ENCODE results near the gene DNM2. TPM values are rescaled to one million over a fixed set of nuclear protein-coding genes. Genes with fewer than 3 reads are reported as not detected.
"Not testable (repeated sequence)": the region's sequence is repeated elsewhere in the genome, so short reads cannot be mapped to it uniquely, and the experiment has no call there.

DNM2 gene
- total RNA-seq, 1 donor = 102 TPM

DNA sequence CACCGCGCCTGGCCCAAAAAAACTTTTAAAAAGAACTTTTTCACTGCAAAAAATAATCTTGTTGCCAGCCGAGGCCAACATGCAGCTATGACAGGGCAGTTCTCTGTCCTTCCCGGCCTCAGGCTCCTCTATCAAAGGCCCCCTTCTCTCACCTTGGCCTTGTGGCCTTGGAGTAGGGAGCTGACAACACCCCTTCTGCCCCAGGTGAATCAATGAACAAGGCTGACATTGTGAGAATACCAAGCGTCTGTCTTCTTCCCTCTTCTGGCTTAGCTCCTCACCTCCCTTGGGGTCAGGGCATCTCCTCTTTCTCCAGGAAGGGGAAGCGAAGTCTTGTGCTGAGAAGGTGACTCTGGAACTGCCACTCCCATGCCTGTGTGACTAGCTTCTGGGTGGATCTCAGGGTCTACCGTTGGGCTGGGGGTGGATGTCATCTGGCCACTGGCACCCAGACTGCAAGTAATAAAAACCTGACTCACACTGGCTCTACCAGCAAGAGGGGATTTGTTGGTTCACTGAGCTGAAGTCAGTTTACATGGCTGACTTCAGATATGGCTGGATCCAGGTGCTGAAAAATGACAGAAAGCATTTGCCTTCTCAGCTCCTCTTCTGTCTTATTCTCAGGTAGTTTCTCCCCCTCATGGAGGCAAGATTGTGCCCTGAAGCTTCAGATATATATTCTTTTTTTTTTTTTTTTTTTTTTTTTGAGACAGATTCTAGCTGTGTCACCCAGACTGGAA, 136.6 kb downstream of the DNM2 start:
- no peaks in the 10 kb centered on the region for H3K36me3 ChIP-seq (ENCODE audit: insufficient read depth, low read length)
- H3K4me1 ChIP-seq (ENCODE audit: insufficient read depth, low read length) = no peaks in the 10 kb centered on the region
- H3K4me3 ChIP-seq (ENCODE audit: insufficient read depth, low read length) = no peak overlapping the region
- peak; percentile 8 for DNase-seq (ENCODE audit: insufficient read length, low spot score, missing footprints)
- no peak overlapping the region for H2AFZ ChIP-seq (ENCODE audit: low read length)
- no peak overlapping the region for H3K4me2 ChIP-seq (ENCODE audit: insufficient read depth, low read length)
- no peaks in the 10 kb centered on the region for H3K9me3 ChIP-seq (ENCODE audit: low read depth, low read length)
- H3K27me3 ChIP-seq (ENCODE audit: insufficient read depth, low read length) = no peaks in the 10 kb centered on the region
- no peak overlapping the region for H3K27ac ChIP-seq (ENCODE audit: low read depth, low read length)
- no peaks in the 10 kb centered on the region for H4K20me1 ChIP-seq (ENCODE audit: insufficient read depth, low read length)
- no peaks in the 10 kb centered on the region for H3K79me2 ChIP-seq (ENCODE audit: insufficient read depth, low read length)
- no peak for TF ChIP-seq CTCF (IDR thresholded peaks at IDR 0.05; ENCODE audit: extremely low read depth, low read depth, low read length)

DNA sequence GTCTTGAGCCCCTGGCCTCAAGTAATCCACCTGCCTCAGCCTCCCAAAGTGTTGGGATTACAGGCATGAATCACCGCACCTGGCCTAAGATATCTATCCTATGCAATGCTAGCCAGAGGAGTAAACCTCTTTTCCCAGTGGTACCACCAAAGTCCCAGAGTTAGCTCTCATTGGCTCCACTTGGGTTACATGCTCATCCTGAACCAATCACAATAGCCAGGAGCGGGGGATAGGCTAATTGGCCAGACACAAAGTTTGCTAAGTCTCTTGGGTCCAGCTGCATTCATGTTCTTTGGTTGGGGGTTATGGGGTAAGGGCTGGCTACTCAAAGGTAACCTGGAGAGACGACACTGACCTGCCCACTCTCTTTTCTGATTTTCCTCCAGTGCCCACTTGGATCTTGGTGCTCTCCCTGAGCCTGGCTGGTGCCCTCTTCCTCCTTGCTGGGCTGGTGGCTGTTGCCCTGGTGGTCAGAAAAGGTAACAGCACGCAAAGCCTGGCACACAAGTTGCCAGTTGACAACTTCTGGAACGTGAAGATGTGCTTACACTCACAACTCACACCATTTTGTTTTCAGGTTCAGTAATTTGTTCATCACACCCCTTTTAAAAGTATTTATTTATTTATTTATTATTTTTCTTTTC, 138.1 kb downstream of the DNM2 start:
- H3K27me3 ChIP-seq (ENCODE audit: insufficient read depth, low read length) = no peaks in the 10 kb centered on the region
- H3K4me1 ChIP-seq (ENCODE audit: insufficient read depth, low read length) = no peaks in the 10 kb centered on the region
- no peak overlapping the region for H2AFZ ChIP-seq (ENCODE audit: low read length)
- peak; percentile 57 for TF ChIP-seq CTCF (IDR thresholded peaks at IDR 0.05; ENCODE audit: extremely low read depth, low read depth, low read length)
- no peaks in the 10 kb centered on the region for H4K20me1 ChIP-seq (ENCODE audit: insufficient read depth, low read length)
- H3K36me3 ChIP-seq (ENCODE audit: insufficient read depth, low read length) = no peaks in the 10 kb centered on the region
- H3K27ac ChIP-seq (ENCODE audit: low read depth, low read length) = no peak overlapping the region
- no peak for DNase-seq (ENCODE audit: insufficient read length, low spot score, missing footprints)
- no peak overlapping the region for H3K4me3 ChIP-seq (ENCODE audit: insufficient read depth, low read length)
- no peaks in the 10 kb centered on the region for H3K79me2 ChIP-seq (ENCODE audit: insufficient read depth, low read length)
- H3K9me3 ChIP-seq (ENCODE audit: low read depth, low read length) = no peaks in the 10 kb centered on the region
- H3K4me2 ChIP-seq (ENCODE audit: insufficient read depth, low read length) = no peak overlapping the region

GRCh38 chr19:10856899-10857298, 139.0 kb downstream of the DNM2 start:
- not testable (repeated sequence) for H3K36me3 ChIP-seq (ENCODE audit: insufficient read depth, low read length); H3K4me1 ChIP-seq (ENCODE audit: insufficient read depth, low read length); H3K4me2 ChIP-seq (ENCODE audit: insufficient read depth, low read length); H3K4me3 ChIP-seq (ENCODE audit: insufficient read depth, low read length); H3K9me3 ChIP-seq (ENCODE audit: low read depth, low read length); H2AFZ ChIP-seq (ENCODE audit: low read length); H3K27me3 ChIP-seq (ENCODE audit: insufficient read depth, low read length); H4K20me1 ChIP-seq (ENCODE audit: insufficient read depth, low read length); DNase-seq (ENCODE audit: insufficient read length, low spot score, missing footprints); H3K27ac ChIP-seq (ENCODE audit: low read depth, low read length); H3K79me2 ChIP-seq (ENCODE audit: insufficient read depth, low read length)

- Histone ChIP-seq H3K4me2 (ENCODE audit: insufficient read depth, low read length) (no peak overlapping the region), H3K79me2 (ENCODE audit: insufficient read depth, low read length) (no peaks in the 10 kb centered on the region), H4K20me1 (ENCODE audit: insufficient read depth, low read length) (no peaks in the 10 kb centered on the region), H3K27ac (ENCODE audit: low read depth, low read length) (no peak overlapping the region), H3K36me3 (ENCODE audit: insufficient read depth, low read length) (no peaks in the 10 kb centered on the region), H2AFZ (ENCODE audit: low read length) (peak overlapping the region; percentile 35), H3K27me3 (ENCODE audit: insufficient read depth, low read length) (no peaks in the 10 kb centered on the region), H3K9me3 (ENCODE audit: low read depth, low read length) (no peaks in the 10 kb centered on the region), H3K4me1 (ENCODE audit: insufficient read depth, low read length) (peaks cover 7% of the 10 kb centered on the region), H3K4me3 (ENCODE audit: insufficient read depth, low read length) (no peak overlapping the region)
- DNase-seq (ENCODE audit: insufficient read length, low spot score, missing footprints) = peak; percentile 78
- TF ChIP-seq CTCF (IDR thresholded peaks at IDR 0.05; ENCODE audit: extremely low read depth, low read depth, low read length) = peak; percentile 93
Observed at GRCh38 chr19:10858204-10858828, 140.4 kb downstream of the DNM2 start.

Measured in osteoblast (primary cell).